GM08714 (cell line): ENCODE data around the gene MCHR1.
"Not testable (repeated sequence)": the region's sequence is repeated elsewhere in the genome, so short reads cannot be mapped to it uniquely, and the experiment has no call there.

ENCODE experiments used
- H3K4me3 ChIP-seq: fragments of 200-500 bp; sonication (Bioruptor generic); 2 replicates; pipeline ENCODE4 v1.5.1; 2014; ENCODE audit warnings: mild to moderate bottlenecking, low read length, inconsistent platforms
- ZNF274 ChIP-seq: IDR thresholded peaks from 2 replicates; pipeline ENCODE4 v1.6.1; 2012; ENCODE audit warnings: mild to moderate bottlenecking, low read depth, low read length

The MCHR1 gene

GRCh38 chr22:40651057-40651456 is 28.2 kb upstream of the MCHR1 start:
- TF ChIP-seq ZNF274, result no peak
- no peak overlapping the region for H3K4me3 ChIP-seq

DNA sequence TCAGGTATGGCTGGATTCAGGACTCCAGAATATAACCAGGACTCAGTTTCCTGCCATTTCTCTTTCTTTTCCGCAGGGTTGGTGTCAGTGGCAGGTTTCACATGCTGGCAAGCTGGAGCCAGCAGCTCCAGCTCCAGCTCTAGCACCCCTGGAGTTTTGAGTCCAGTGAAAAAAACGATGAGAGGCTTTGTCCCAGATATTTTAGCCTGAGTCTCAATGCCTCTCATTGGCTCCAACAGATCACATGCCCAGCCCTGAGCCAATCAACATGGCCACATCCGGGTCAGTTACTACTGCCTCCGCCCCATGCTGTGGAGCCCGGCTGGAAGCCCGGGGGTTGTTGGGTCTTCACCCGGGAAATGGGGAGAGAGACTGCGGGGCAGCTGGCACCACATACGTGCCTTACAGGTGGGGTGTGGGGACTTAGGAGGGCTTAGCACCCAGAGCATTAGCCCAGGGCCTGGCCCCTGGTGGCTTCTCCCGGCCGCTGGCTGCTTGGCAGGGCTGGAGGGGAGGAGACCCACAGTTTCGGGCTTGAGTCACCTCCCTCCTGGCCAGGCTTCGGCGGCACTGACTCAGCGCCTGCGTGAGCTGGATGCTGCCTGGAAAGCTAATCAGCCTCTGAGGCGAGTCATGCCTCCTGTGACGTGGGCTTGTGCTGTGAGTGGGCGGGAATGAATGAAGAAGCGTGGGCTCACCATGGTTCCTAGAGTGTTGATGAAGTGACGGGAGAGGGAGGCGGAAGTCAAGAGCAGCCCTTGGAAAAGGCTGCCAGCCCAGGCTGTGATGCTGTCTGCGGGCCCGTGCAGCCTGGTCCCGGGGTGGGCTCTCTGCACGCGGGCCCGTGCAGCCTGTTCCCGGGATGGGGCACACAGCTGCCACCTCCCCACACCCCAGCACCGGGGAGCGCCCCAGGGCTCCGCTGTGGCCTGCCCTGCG is 27.5 kb upstream of the MCHR1 start:
- no peak for TF ChIP-seq ZNF274
- H3K4me3 ChIP-seq, result peak overlapping the region; percentile 56; the same call in 1 of the 2 replicates

DNA sequence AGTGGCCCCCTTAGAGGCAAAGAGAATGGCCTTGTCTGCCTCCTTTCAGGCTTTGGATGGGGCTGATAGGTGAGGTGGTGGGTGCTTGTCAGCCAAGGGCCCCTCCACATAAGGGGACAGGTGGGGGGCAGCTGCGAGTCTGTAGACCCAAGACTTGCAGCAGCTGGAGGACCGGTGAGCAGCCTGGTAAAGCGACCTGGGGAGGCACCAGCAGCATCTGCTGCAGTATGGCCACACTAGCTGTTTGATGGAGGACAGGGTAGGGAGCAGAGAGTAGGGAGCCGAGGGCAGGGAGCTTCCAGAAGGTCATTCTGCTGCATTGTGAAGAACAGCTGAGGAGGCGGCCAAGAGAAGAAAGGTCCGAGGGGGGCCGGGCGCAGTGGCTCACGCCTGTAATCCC is 25.9 kb upstream of the MCHR1 start:
- no peak overlapping the region for H3K4me3 ChIP-seq
- TF ChIP-seq ZNF274, result no peak

- TF ChIP-seq ZNF274, result no peak
Measured at GRCh38 chr22:40654522-40655167, 24.6 kb upstream of the MCHR1 start.

DNA sequence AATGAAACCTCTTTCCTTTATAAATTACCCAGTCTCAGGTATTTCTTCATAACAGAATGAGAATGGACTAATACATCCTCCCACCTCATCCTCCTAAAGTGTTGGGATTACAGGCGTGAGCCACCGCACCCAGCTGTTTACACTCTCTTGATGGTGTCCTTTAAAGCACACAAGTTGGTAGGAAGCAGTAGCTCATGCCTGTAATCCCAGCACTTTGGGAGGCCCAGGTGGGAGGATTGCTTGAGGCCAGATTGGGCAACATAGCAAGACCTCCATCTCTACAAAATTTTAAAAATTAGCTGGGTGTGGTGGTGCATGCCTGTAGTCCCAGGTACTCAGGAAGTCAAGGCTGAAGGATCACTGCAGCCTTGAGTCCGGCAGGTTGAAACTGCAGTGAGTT is 23.3 kb upstream of the MCHR1 start:
- not testable (repeated sequence) for H3K4me3 ChIP-seq

More at GRCh38 chr22:40654522-40655167, 24.6 kb upstream of the MCHR1 start:
- no peak overlapping the region for H3K4me3 ChIP-seq

DNA sequence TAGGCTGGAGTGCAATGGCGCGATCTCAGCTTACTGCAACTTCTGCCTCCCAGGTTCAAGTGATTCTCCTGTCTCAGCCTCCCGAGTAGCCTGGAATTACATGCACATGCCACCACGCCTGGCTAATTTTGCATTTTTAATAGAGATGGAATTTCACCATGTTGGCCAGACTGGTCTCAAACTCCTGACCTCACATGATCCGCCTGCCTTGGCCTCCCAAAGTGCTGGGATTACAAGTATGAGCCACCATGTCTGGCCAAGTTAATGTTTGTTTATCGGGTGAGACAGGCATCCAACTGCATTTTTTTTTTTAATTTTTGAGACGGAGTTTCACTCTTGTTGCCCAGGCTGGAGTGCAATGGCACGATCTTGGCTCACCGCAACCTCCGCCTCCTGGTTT is 22.6 kb upstream of the MCHR1 start:
- not testable (repeated sequence) for H3K4me3 ChIP-seq

DNA sequence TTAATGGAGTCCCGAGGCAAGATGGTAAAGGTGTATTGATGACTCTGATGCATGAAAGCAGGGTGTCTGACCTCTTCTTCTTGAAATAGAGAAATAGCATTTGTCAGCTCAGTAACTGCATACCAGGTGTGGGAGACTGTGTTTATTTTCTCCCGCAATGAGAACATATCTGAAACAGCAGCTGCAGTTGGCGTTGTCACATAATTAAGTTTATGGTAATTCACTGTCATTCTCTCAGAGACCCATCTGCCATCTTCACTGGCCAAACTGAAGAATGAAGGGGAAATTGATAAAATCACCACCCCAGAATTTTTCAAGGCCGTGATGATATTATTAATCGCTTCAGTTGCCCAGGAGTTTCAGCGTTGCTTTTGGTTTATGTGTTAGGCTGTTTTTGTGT is 20.1 kb upstream of the MCHR1 start:
- H3K4me3 ChIP-seq, result no peak overlapping the region
- TF ChIP-seq ZNF274, result no peak

- TF ChIP-seq ZNF274, result no peak
- H3K4me3 ChIP-seq, result no peak overlapping the region
Measured at GRCh38 chr22:40660730-40661129, 18.6 kb upstream of the MCHR1 start.

DNA sequence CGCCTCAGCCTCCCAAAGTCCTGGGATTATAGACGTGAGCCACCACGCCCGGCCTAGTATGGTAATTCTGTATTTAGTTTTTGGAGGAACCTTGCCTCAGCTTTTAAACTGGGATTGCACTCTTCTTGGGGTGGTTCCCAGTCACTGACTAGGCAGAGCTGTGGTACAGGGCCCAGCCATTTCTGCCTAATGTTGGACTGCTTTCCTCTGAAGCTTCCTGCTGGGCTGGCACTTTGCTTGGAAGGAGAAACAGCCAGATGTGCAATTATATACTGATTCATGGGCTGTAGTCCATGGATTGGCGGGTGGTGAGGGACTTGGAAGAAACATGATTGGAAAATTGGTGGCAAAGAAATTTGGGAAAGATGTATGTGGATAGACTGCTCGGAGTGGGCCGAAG is 17.6 kb upstream of the MCHR1 start:
- TF ChIP-seq ZNF274, result no peak
- no peak overlapping the region for H3K4me3 ChIP-seq

DNA sequence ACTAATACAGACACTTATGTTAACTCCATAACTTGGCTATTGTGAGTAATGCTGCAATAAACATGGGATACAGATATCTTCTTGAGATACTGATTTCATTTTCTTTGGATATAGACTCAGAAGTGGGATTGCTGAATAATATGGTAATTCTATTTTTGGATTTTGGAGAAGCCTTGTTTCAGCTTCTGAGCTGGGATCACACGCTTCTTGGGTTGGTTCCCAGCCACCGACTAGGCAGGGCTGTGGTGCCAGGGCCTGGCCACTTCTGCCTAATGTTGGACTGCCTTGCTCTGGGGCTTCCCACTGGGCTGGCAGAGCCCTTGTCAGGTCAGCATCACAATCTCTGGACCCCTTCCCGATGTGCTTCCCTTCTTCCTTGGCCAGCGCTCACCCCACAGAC is 14.0 kb upstream of the MCHR1 start:
- H3K4me3 ChIP-seq, result no peak overlapping the region
- no peak for TF ChIP-seq ZNF274

- TF ChIP-seq ZNF274, result no peak
- H3K4me3 ChIP-seq, result no peak overlapping the region
Measured at GRCh38 chr22:40666151-40666848, 13.0 kb upstream of the MCHR1 start.

- H3K4me3 ChIP-seq, result no peak overlapping the region
- no peak for TF ChIP-seq ZNF274
Measured at GRCh38 chr22:40668611-40669411, 10.5 kb upstream of the MCHR1 start.

DNA sequence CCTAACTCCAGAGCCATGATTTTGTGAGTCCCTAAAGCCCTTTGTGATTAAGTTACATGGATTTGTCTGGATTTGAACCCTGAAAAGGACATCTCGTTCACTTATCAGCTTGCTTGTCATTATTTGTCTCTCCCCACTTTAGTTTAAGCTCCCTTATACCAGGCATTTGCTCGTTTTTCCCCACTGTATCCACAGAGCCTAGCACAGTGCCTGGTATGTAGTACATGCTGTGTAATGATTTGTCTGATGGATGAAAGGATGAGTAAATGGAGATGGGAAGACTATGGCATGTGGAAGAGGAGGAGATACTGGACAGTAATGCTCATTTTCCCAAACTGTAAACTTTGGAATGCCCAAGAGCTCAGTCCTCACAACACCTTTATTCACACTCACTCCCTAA is 9.2 kb upstream of the MCHR1 start:
- no peak overlapping the region for H3K4me3 ChIP-seq
- no peak for TF ChIP-seq ZNF274

GRCh38 chr22:40671369-40671768 is 7.9 kb upstream of the MCHR1 start:
- no peak for TF ChIP-seq ZNF274
- no peak overlapping the region for H3K4me3 ChIP-seq
